Myocyte (in vitro differentiated cells): ENCODE measurements around the gene SCGB2B2. TPM values are rescaled to one million over a fixed set of nuclear protein-coding genes. Genes with fewer than 3 reads are reported as not detected.

Experiments used
- total RNA-seq: library from RNA; depleted of rRNA; stranded (reverse); fragments of >200 nt; gene quantifications from 2 replicates; pipeline ENCODE4 v1.2.3, GENCODE V29; 2014

The SCGB2B2 gene
- total RNA-seq, 1 donor from 2014 or later: 0.24 TPM

Other genes with a start within 250 kb of the SCGB2B2 start
- gene UBA2, start 248.8 kb downstream of the SCGB2B2 start, total RNA-seq: 91.5 and 102 TPM in 2 replicates
- 22.1 and 32.3 TPM in 2 replicates for gene WTIP, start 195.4 kb downstream of the SCGB2B2 start, total RNA-seq
- 41.8 and 45.9 TPM in 2 replicates for gene ZNF302, start 519 bp upstream of the SCGB2B2 start, total RNA-seq
- gene ZNF181, start 57.1 kb upstream of the SCGB2B2 start, total RNA-seq: 46.1 and 62.6 TPM in 2 replicates
- gene ZNF599, start 96.1 kb upstream of the SCGB2B2 start, total RNA-seq: 11.5 and 14.0 TPM in 2 replicates
- 3.9 and 4.7 TPM in 2 replicates for gene ZNF30, start 249.7 kb upstream of the SCGB2B2 start, total RNA-seq